Neural crest cell (in vitro differentiated cells): ENCODE results near the gene WNT3. TPM values are rescaled to one million over a fixed set of nuclear protein-coding genes. Genes with fewer than 3 reads are reported as not detected.
"Not testable (repeated sequence)": the region's sequence is repeated elsewhere in the genome, so short reads cannot be mapped to it uniquely, and the experiment has no call there.

Experiments used
- DNase-seq: peaks from one replicate; pipeline ENCODE4 v3.0.0; 2021; ENCODE audit warnings: low read depth, mixed read lengths, low spot score
- H3K27ac Mint-ChIP-seq: one replicate; pipeline ENCODE4 v1.8.0; 2021; ENCODE audit warnings: mild to moderate bottlenecking, mixed read lengths; ENCODE audit not compliant: unreplicated experiment
- H3K27me3 Mint-ChIP-seq: 2 replicates; pipeline ENCODE4 v1.8.0; 2021; ENCODE audit warnings: low read depth, mild to moderate bottlenecking, mixed read lengths
- H3K36me3 Mint-ChIP-seq: 2 replicates; pipeline ENCODE4 v1.8.0; 2021; ENCODE audit warnings: low read depth, mild to moderate bottlenecking, mixed read lengths
- H3K4me1 Mint-ChIP-seq: 2 replicates; pipeline ENCODE4 v1.8.0; 2021; ENCODE audit warnings: mixed read lengths
- H3K4me3 Mint-ChIP-seq: one replicate; pipeline ENCODE4 v1.8.0; 2021; ENCODE audit warnings: mild to moderate bottlenecking, mixed read lengths
- H3K9me3 Mint-ChIP-seq: 2 replicates; pipeline ENCODE4 v1.8.0; 2021; ENCODE audit warnings: mixed read lengths
- CTCF ChIP-seq: fragments of 200-600 bp; sonication (generic); conservative IDR thresholded peaks from 2 replicates; pipeline ENCODE4 v1.5.0; 2021; ENCODE audit warnings: antibody characterized with exemption, mild to moderate bottlenecking
- total RNA-seq: library from RNA; stranded (reverse); gene quantifications from 2 replicates; pipeline ENCODE4 v1.2.1, GENCODE V29; 2021

WNT3 gene
- total RNA-seq, 1 donor from 2014 or later = 9.3 TPM

- no peaks in the 10 kb centered on the region for H3K27me3 Mint-ChIP-seq
- no peak overlapping the region for H3K27ac Mint-ChIP-seq
- no peak for DNase-seq
- TF ChIP-seq CTCF = no peak
- no peak overlapping the region for H3K4me3 Mint-ChIP-seq
- no peaks in the 10 kb centered on the region for H3K9me3 Mint-ChIP-seq
- H3K36me3 Mint-ChIP-seq = peaks cover 8% of the 10 kb centered on the region
- H3K4me1 Mint-ChIP-seq = no peaks in the 10 kb centered on the region
Measured at GRCh38 chr17:46758614-46759013, 59.9 kb downstream of the WNT3 start.

GRCh38 chr17:46757588-46757987 is 60.9 kb downstream of the WNT3 start:
- DNase-seq, H3K4me1 Mint-ChIP-seq, H3K36me3 Mint-ChIP-seq, H3K27ac Mint-ChIP-seq, H3K4me3 Mint-ChIP-seq, H3K27me3 Mint-ChIP-seq, H3K9me3 Mint-ChIP-seq: not testable (repeated sequence)

DNA sequence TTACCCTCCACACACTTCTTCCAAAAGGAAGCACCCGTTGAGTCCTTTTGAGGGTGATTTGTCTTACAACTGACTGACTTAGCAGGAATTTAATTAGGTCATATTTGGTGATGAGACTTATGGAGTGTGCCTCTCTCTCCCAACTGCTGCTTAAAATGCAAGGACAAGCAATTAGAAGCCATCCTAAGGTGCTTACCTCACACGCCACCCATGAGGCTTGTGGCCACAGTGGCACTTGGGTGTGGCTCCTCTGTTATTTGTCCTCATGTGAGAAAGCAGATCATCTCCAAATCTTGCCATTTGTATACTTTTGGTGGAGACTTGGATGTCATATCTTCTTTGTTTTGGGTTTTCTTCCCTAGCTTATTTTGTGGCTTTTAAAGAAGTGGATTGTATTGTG is 61.6 kb downstream of the WNT3 start:
- no peak for DNase-seq
- no peaks in the 10 kb centered on the region for H3K27me3 Mint-ChIP-seq
- H3K27ac Mint-ChIP-seq = no peak overlapping the region
- no peak overlapping the region for H3K4me3 Mint-ChIP-seq
- H3K9me3 Mint-ChIP-seq = no peaks in the 10 kb centered on the region
- no peak for TF ChIP-seq CTCF
- H3K4me1 Mint-ChIP-seq = no peaks in the 10 kb centered on the region
- H3K36me3 Mint-ChIP-seq = peaks cover 8% of the 10 kb centered on the region

DNA sequence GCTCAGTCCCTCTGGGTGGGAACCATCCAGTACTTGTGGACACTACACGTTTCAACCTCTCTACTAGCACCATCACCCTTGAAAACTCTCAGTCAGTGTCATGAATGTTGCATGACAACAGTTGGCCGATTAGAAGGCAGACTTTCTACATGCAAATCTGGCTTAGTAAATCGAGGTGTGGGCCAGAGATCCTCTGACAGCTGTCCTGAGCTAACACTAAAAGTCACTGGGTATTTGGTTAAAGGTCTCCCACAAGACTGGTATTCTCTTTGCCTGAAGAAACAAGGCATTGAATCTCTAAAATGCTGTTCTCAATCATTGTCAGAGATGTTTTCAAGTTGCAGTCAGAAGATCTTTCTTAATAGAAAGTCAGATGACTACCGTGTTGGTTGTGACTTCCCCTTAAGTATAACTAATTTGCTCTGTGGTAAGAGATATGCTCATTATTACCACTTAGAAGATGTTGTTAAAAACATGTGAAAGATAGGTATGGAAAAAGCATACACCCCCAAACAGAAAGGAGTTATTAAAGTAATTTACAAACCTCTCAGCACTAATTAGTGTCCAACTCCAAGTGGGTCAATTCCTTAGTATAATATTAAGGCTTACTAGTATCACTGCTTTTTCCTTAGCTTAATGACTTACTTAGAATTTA is 62.3 kb downstream of the WNT3 start:
- Mint-ChIP-seq H3K36me3 (peaks cover 8% of the 10 kb centered on the region), H3K9me3 (no peaks in the 10 kb centered on the region), H3K4me1 (no peaks in the 10 kb centered on the region), H3K4me3 (no peak overlapping the region), H3K27me3 (no peaks in the 10 kb centered on the region), H3K27ac (no peak overlapping the region)
- DNase-seq = no peak
- no peak for TF ChIP-seq CTCF

- no peak overlapping the region for H3K27ac Mint-ChIP-seq
- H3K9me3 Mint-ChIP-seq = no peaks in the 10 kb centered on the region
- H3K36me3 Mint-ChIP-seq = peaks cover 11% of the 10 kb centered on the region
- TF ChIP-seq CTCF = no peak
- no peak for DNase-seq
- H3K4me1 Mint-ChIP-seq = no peaks in the 10 kb centered on the region
- H3K4me3 Mint-ChIP-seq = no peak overlapping the region
- H3K27me3 Mint-ChIP-seq = no peaks in the 10 kb centered on the region
Measured at GRCh38 chr17:46753776-46754175, 64.7 kb downstream of the WNT3 start.

- Mint-ChIP-seq H3K9me3 (no peaks in the 10 kb centered on the region), H3K4me3 (no peak overlapping the region), H3K27me3 (no peaks in the 10 kb centered on the region), H3K4me1 (no peaks in the 10 kb centered on the region), H3K27ac (no peak overlapping the region), H3K36me3 (peaks cover 9% of the 10 kb centered on the region)
- TF ChIP-seq CTCF = no peak
- no peak for DNase-seq
Measured at GRCh38 chr17:46751425-46751824, 67.1 kb downstream of the WNT3 start.
